ENCODE measurements around the gene MRPL37. TPM values are rescaled to one million over a fixed set of nuclear protein-coding genes. Genes with fewer than 3 reads are reported as not detected.

The MRPL37 gene
- total and polyA plus RNA-seq, 8 donors: 24.8 to 111 (median 50.9) TPM

- 78 to 89% (median 81%) methylated on average over 6 to 10 of the region's 10 CpGs for WGBS, 5 donors
- H3K27ac ChIP-seq: no peak overlapping the region
- peaks cover 66 to 94% (median 92%) of the 10 kb centered on the region in 4 donors for H3K36me3 ChIP-seq
- no peak for DNase-seq
- H3K27me3 ChIP-seq: no peaks in the 10 kb centered on the region
- intact Hi-C loops (cut with DNase I; ENCODE audit: low total_unique reads): no loop called here
- TF ChIP-seq EP300 (IDR thresholded peaks at IDR 0.05) (no peak), CTCF (IDR thresholded peaks at IDR 0.05) (no peak), POLR2A (IDR thresholded peaks at IDR 0.05) (no peak), POLR2AphosphoS5 (IDR thresholded peaks at IDR 0.05) (no peak)
- H3K4me1 ChIP-seq: peaks cover 0 to 13% (median 0%) of the 10 kb centered on the region in 4 donors
- no peak overlapping the region for H3K4me3 ChIP-seq
- H3K9me3 ChIP-seq: no peaks in the 10 kb centered on the region
These were observed 39.7 kb downstream of the MRPL37 start for GRCh38 chr1:54239631-54240031.

- intact Hi-C loops (cut with DNase I; ENCODE audit: low total_unique reads): no loop called here
- Histone ChIP-seq H3K9me3 (no peaks in the 10 kb centered on the region), H3K36me3 (peaks cover 67 to 98% (median 92%) of the 10 kb centered on the region in 4 donors), H3K27ac (peak overlapping the region in 1 of 5 donors; percentile 0), H3K4me3 (no peak overlapping the region), H3K4me1 (peaks cover 0 to 20% (median 6%) of the 10 kb centered on the region in 4 donors), H3K27me3 (no peaks in the 10 kb centered on the region)
- DNase-seq: no peak
- 94 to 97% (median 96%) methylated on average over 10 to 12 of the region's 12 CpGs for WGBS, 5 donors
- no peak for TF ChIP-seq CTCF (IDR thresholded peaks at IDR 0.05)
- no peak for TF ChIP-seq POLR2AphosphoS5 (IDR thresholded peaks at IDR 0.05)
These were observed 40.9 kb downstream of the MRPL37 start for GRCh38 chr1:54240741-54241335.

DNA sequence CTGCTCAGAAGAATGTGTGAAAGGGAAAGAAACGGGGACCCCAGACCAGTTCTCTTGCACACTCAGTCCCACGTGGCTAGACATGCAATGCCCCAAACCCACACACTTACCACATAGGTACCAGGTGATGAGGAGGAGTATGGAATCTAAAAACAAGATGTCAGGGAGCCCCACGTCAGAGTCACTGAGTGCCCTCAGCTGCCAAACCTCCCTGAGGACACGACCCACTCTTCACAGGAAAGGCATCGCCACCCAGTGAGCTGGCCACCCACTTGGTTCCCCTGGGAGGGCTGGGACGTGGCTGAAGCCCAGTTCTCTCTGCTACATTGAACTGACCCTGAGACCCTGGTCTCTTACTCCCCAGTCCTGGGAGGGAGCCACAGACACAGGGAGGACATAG is 41.4 kb downstream of the MRPL37 start:
- WGBS, 5 donors: 79 to 88% (median 81%) methylated on average over 6 of the region's 6 CpGs
- DNase-seq: no peak
- no peak overlapping the region for H3K27ac ChIP-seq
- no peak overlapping the region for H3K4me3 ChIP-seq
- no peak for TF ChIP-seq POLR2A (IDR thresholded peaks at IDR 0.05)
- TF ChIP-seq CTCF (IDR thresholded peaks at IDR 0.05): no peak
- TF ChIP-seq EP300 (IDR thresholded peaks at IDR 0.05): no peak
- TF ChIP-seq POLR2AphosphoS5 (IDR thresholded peaks at IDR 0.05): no peak
- peaks cover 70 to 98% (median 92%) of the 10 kb centered on the region in 4 donors for H3K36me3 ChIP-seq
- intact Hi-C loops (cut with DNase I; ENCODE audit: low total_unique reads): no loop called here
- no peaks in the 10 kb centered on the region for H3K9me3 ChIP-seq
- peaks cover 0 to 24% (median 9%) of the 10 kb centered on the region in 4 donors for H3K4me1 ChIP-seq
- no peaks in the 10 kb centered on the region for H3K27me3 ChIP-seq

DNA sequence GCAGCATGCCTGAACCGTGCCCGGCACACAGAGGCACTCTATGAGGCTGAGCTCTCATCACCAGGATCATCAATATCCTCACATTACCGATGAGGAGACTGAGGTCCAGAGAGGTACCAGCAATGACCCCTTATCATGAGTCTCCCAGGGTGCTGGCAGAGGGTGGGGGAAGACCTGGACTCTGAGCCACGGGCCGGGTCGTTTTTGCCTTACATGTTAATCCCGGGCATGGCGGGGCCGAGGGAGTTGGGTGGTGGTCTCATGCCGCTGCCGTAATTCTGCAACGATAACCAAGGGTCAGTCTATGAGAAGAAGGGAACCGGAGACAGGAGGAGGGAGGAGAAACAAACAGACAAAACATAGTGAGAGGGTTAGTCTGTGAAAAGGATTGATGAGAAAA is 43.1 kb downstream of the MRPL37 start:
- Histone ChIP-seq H3K36me3 (peaks cover 55 to 98% (median 92%) of the 10 kb centered on the region in 4 donors), H3K27ac (no peak overlapping the region)

More for the DNA sequence above, 43.1 kb downstream of the MRPL37 start:
- Histone ChIP-seq H3K9me3 (no peaks in the 10 kb centered on the region), H3K27me3 (no peaks in the 10 kb centered on the region), H3K4me3 (no peak overlapping the region), H3K4me1 (peaks cover 0 to 24% (median 12%) of the 10 kb centered on the region in 4 donors)
- TF ChIP-seq CTCF (IDR thresholded peaks at IDR 0.05) (no peak), POLR2AphosphoS5 (IDR thresholded peaks at IDR 0.05) (no peak), EP300 (IDR thresholded peaks at IDR 0.05) (no peak), POLR2A (IDR thresholded peaks at IDR 0.05) (no peak)
- WGBS, 5 donors: 89 to 97% (median 93%) methylated on average over 13 of the region's 13 CpGs
- intact Hi-C loops (cut with DNase I; ENCODE audit: low total_unique reads): no loop called here
- DNase-seq: no peak
